HepG2 (cell line): ENCODE results near the gene VAPB. TPM values are rescaled to one million over a fixed set of nuclear protein-coding genes. Genes with fewer than 3 reads are reported as not detected.

Experiments used
- ARHGAP35 ChIP-seq: sonication (generic); formaldehyde crosslinking; IDR thresholded peaks from 2 replicates; pipeline ENCODE4 v1.9.0; 2022; ENCODE audit warnings: mild to moderate bottlenecking, inconsistent platforms, moderate library complexity, missing genetic modification reagents, borderline replicate concordance
- ARID2 ChIP-seq: sonication (generic); formaldehyde crosslinking; IDR thresholded peaks from 2 replicates; pipeline ENCODE4 v1.8.1; 2022; ENCODE audit warnings: mild to moderate bottlenecking, missing genetic modification reagents, borderline replicate concordance
- KMT2B ChIP-seq: IDR thresholded peaks from 2 replicates; pipeline ENCODE4 v1.6.1; 2016; ENCODE audit warnings: missing genetic modification reagents, missing compliant biosample characterization
- PHF20 ChIP-seq: sonication (generic); formaldehyde crosslinking; IDR thresholded peaks from 2 replicates; pipeline ENCODE4 v1.5.0; 2020; ENCODE audit warnings: mild to moderate bottlenecking, missing genetic modification reagents
- SIN3A ChIP-seq: IDR thresholded peaks from 2 replicates; pipeline ENCODE4 v1.6.1; 2011; ENCODE audit warnings: low read depth, mild to moderate bottlenecking, control low read depth, low read length, borderline replicate concordance
- STAT5B ChIP-seq: sonication (generic); formaldehyde crosslinking; IDR thresholded peaks from 2 replicates; pipeline ENCODE4 v1.4.0; 2020; ENCODE audit warnings: missing genetic modification reagents
- ZBTB7A ChIP-seq: sonication (generic); formaldehyde crosslinking; IDR thresholded peaks from 2 replicates; pipeline ENCODE4 v1.8.0; 2022; ENCODE audit warnings: mild to moderate bottlenecking, missing genetic modification reagents
- ZNF230 ChIP-seq: sonication (generic); formaldehyde crosslinking; IDR thresholded peaks from 2 replicates; pipeline ENCODE4 v1.4.0; 2020; ENCODE audit warnings: mild to moderate bottlenecking, missing genetic modification reagents
- ZNF281 ChIP-seq: sonication (generic); formaldehyde crosslinking; IDR thresholded peaks from 2 replicates; pipeline ENCODE4 v1.4.0; 2020; ENCODE audit warnings: missing genetic modification reagents, borderline replicate concordance
- ZNF296 ChIP-seq: sonication (generic); formaldehyde crosslinking; conservative IDR thresholded peaks from 2 replicates; pipeline ENCODE4 v1.5.0; 2020; ENCODE audit warnings: mild to moderate bottlenecking, missing genetic modification reagents
- ZNF589 ChIP-seq: sonication (generic); formaldehyde crosslinking; conservative IDR thresholded peaks from 2 replicates; pipeline ENCODE4 v1.8.0; 2022; ENCODE audit warnings: mild to moderate bottlenecking, moderate library complexity, missing genetic modification reagents
- ZNF709 ChIP-seq: sonication (generic); formaldehyde crosslinking; IDR thresholded peaks from 2 replicates; pipeline ENCODE4 v1.5.0; 2020; ENCODE audit warnings: mild to moderate bottlenecking, missing genetic modification reagents
- ZNF792 ChIP-seq: IDR thresholded peaks from 2 replicates; pipeline ENCODE4 v1.6.1; 2016
- polyA plus RNA-seq, 8 experiments: library from polyadenylated mRNA; depleted of rRNA in 3 of 8; stranded (reverse) in 7 of 8; unstranded in 1 of 8; fragments of >200 nt; fragmentation: Illumina TruSeq in 4 of 8; extraction: Trizol in 4 of 8; gene quantifications; 2 replicates each; pipeline versions ENCODE4 v1.2.1 to v1.2.3, GENCODE V29; 2011 to 2016; ENCODE audit warnings: low read depth in 4 of 8, missing spikeins in 1 of 8, mixed read lengths in 1 of 8; ENCODE audit not compliant: insufficient read depth in 1 of 8
- total RNA-seq, 5 experiments: library from RNA; depleted of rRNA; stranded (reverse); fragments of >200 nt; fragmentation: Illumina TruSeq; extraction: Trizol; gene quantifications; 2 replicates each; pipeline ENCODE4 v1.2.3, GENCODE V29; 2016; ENCODE audit warnings: low read depth in 1 of 5
- TF ChIP-seq, protein P1 (sequence below): sonication (generic); formaldehyde crosslinking; IDR thresholded peaks from 2 replicates; pipeline ENCODE4 v1.5.1; 2020; ENCODE audit warnings: mild to moderate bottlenecking, missing genetic modification reagents, moderate library complexity
- TF ChIP-seq, protein P2 (sequence below): sonication (generic); formaldehyde crosslinking; IDR thresholded peaks from 2 replicates; pipeline ENCODE4 v1.4.0; 2020; ENCODE audit warnings: missing genetic modification reagents
- TF ChIP-seq, protein P3 (sequence below): sonication (generic); formaldehyde crosslinking; IDR thresholded peaks from 2 replicates; pipeline ENCODE4 v1.4.0; 2020; ENCODE audit warnings: missing genetic modification reagents, mild to moderate bottlenecking, borderline replicate concordance
- TF ChIP-seq, protein P4 (sequence below): sonication (generic); formaldehyde crosslinking; IDR thresholded peaks from 2 replicates; pipeline ENCODE4 v1.4.0; 2020; ENCODE audit warnings: missing genetic modification reagents, mild to moderate bottlenecking, borderline replicate concordance
- TF ChIP-seq, protein P5 (sequence below): sonication (generic); formaldehyde crosslinking; IDR thresholded peaks from 2 replicates; pipeline ENCODE4 v1.8.0; 2022; ENCODE audit warnings: missing genetic modification reagents, mild to moderate bottlenecking, borderline replicate concordance

The VAPB gene
- total and polyA plus RNA-seq, 2 of the 13 experiments (the other 11 are each of a cell fraction or from before 2014, with no cell fraction given) = 18.6 to 48.5 TPM

- TF ChIP-seq ZNF281 (CRISPR knock-in tag) (no peak), STAT5B (CRISPR knock-in tag) (no peak), ZNF709 (CRISPR knock-in tag) (no peak), ZNF296 (no peak), PHF20 (CRISPR knock-in tag) (peak; percentile 87), ZBTB7A (no peak), ZNF589 (CRISPR knock-in tag) (no peak), ZNF792 (CRISPR knock-in tag) (peak; percentile 72; the same call in 1 of the 2 replicates), SIN3A (no peak; the same call in 1 of the 2 replicates), ARHGAP35 (peak; percentile 83; the same call in 1 of the 2 replicates), ZNF230 (peak; percentile 77; the same call in 1 of the 2 replicates), ARID2 (CRISPR knock-in tag) (peak; percentile 81), KMT2B (0 out of 2 replicates have a peak, but pooled peaks have one; percentile 59)
- TF ChIP-seq, protein P1, sequence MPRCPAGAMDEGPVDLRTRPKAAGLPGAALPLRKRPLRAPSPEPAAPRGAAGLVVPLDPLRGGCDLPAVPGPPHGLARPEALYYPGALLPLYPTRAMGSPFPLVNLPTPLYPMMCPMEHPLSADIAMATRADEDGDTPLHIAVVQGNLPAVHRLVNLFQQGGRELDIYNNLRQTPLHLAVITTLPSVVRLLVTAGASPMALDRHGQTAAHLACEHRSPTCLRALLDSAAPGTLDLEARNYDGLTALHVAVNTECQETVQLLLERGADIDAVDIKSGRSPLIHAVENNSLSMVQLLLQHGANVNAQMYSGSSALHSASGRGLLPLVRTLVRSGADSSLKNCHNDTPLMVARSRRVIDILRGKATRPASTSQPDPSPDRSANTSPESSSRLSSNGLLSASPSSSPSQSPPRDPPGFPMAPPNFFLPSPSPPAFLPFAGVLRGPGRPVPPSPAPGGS (CRISPR knock-in tag) = peak; percentile 57; the same call in 1 of the 2 replicates
- TF ChIP-seq, protein P2, sequence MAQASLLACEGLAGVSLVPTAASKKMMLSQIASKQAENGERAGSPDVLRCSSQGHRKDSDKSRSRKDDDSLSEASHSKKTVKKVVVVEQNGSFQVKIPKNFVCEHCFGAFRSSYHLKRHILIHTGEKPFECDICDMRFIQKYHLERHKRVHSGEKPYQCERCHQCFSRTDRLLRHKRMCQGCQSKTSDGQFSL (CRISPR knock-in tag) = peak; percentile 98
- TF ChIP-seq, protein P3, sequence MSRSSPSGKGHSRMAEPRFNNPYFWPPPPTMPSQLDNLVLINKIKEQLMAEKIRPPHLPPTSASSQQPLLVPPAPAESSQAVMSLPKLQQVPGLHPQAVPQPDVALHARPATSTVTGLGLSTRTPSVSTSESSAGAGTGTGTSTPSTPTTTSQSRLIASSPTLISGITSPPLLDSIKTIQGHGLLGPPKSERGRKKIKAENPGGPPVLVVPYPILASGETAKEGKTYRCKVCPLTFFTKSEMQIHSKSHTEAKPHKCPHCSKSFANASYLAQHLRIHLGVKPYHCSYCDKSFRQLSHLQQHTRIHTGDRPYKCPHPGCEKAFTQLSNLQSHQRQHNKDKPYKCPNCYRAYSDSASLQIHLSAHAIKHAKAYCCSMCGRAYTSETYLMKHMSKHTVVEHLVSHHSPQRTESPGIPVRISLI (CRISPR knock-in tag) = peak; percentile 18; the same call in 1 of the 2 replicates
- TF ChIP-seq, protein P4, sequence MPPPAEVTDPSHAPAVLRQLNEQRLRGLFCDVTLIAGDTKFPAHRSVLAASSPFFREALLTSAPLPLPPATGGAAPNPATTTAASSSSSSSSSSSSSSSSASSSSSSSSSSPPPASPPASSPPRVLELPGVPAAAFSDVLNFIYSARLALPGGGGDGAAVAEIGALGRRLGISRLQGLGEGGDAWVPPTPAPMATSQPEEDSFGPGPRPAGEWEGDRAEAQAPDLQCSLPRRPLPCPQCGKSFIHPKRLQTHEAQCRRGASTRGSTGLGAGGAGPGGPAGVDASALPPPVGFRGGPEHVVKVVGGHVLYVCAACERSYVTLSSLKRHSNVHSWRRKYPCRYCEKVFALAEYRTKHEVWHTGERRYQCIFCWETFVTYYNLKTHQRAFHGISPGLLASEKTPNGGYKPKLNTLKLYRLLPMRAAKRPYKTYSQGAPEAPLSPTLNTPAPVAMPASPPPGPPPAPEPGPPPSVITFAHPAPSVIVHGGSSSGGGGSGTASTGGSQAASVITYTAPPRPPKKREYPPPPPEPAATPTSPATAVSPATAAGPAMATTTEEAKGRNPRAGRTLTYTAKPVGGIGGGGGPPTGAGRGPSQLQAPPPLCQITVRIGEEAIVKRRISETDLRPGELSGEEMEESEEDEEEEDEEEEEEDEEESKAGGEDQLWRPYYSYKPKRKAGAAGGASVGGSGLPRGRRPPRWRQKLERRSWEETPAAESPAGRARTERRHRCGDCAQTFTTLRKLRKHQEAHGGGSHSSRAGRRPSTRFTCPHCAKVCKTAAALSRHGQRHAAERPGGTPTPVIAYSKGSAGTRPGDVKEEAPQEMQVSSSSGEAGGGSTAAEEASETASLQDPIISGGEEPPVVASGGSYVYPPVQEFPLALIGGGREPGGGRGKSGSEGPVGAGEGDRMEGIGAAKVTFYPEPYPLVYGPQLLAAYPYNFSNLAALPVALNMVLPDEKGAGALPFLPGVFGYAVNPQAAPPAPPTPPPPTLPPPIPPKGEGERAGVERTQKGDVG = 0 out of 2 replicates have a peak, but pooled peaks have one; percentile 9
- TF ChIP-seq, protein P5, sequence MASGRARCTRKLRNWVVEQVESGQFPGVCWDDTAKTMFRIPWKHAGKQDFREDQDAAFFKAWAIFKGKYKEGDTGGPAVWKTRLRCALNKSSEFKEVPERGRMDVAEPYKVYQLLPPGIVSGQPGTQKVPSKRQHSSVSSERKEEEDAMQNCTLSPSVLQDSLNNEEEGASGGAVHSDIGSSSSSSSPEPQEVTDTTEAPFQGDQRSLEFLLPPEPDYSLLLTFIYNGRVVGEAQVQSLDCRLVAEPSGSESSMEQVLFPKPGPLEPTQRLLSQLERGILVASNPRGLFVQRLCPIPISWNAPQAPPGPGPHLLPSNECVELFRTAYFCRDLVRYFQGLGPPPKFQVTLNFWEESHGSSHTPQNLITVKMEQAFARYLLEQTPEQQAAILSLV = no peak; the same call in 1 of the 2 replicates
Observed at GRCh38 chr20:58388882-58389323, at the start of gene VAPB (continued).
